ENCODE measurements around the gene PTDSS2.

DNA sequence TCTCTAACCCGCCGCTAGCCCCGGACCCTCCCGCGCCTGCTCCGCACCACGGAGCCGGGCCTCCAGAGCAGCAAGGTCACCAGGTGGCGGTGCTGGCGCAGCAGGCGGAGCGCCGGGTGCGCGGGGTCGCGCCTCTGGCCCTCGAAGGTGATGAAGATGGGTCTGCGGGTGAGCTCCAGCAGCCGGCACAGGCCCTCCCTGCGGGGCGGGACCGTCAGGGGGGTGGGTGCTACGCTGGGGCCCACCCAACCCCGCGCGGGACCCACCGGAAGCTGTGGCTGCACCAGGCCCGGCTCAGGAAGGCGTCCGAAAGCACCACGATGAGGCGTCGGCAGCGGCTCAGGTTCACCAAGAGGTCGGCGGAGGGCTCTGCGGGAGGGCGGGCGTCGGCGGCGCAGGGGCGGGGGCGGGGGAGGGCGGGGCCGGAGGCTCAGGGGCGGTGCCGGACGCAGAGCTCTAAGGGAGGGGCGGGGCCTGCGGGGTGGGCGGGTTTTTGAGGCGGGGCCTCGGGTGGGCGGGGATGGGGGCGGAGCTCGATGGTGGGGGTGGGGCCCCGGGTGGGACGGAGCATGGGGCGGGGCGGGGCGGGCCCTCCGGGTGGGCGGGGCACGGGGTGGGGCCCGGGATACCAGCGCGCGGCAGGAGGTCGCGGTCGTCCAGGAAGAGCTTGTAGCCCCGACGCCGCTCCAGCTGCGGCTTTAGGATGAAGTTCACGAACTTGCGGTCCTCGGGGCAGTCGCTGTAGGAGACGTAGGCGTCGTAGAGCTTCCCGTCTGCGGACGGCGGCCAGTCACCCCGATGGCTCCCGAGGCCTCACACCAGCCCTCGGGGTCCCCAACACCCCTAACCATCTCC lies 43.1 kb upstream of the PTDSS2 start:
- TF ChIP-seq, protein P1, sequence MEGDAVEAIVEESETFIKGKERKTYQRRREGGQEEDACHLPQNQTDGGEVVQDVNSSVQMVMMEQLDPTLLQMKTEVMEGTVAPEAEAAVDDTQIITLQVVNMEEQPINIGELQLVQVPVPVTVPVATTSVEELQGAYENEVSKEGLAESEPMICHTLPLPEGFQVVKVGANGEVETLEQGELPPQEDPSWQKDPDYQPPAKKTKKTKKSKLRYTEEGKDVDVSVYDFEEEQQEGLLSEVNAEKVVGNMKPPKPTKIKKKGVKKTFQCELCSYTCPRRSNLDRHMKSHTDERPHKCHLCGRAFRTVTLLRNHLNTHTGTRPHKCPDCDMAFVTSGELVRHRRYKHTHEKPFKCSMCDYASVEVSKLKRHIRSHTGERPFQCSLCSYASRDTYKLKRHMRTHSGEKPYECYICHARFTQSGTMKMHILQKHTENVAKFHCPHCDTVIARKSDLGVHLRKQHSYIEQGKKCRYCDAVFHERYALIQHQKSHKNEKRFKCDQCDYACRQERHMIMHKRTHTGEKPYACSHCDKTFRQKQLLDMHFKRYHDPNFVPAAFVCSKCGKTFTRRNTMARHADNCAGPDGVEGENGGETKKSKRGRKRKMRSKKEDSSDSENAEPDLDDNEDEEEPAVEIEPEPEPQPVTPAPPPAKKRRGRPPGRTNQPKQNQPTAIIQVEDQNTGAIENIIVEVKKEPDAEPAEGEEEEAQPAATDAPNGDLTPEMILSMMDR (IDR thresholded peaks at IDR 0.05) = peak in 4 of 6 experiments; percentile 17 to 39 (median 32)
- no peak for TF ChIP-seq POLR2A (IDR thresholded peaks at IDR 0.05)

All from Peyer's patch (tissue), 4 donors.